ENCODE results near the gene STUB1.
A peak's percentile ranks its signal among the peaks of the same experiment; 100 is the strongest.

Gene STUB1

DNA sequence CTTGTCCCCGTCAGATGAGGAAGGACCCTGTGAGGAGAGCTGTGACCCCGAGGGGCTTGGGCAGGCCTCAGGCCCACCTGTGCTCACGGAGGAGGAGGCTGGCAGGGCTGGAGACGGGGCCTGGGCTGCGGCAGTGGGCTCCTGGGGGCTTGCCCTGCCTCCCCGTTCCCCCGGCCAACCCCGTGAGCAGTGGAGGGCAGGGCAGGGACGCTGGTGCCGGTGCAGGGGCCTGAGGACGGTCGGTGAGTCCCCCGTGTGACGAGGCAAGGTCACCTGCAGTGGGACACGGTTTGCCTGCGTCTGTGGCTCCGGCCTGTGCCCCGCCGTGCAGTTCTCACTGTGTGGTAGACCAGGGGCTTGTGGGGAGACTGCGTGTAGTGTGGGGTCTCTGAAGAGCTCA lies 20.6 kb upstream of the STUB1 start:
- no peaks in the 10 kb centered on the region for H3K9me3 ChIP-seq (ENCODE audit: low read depth, low read length)
- DNase-seq (ENCODE audit: low read depth, low spot score): no peak
- no peaks in the 10 kb centered on the region; the same call in 1 of the 2 replicates for H3K36me3 ChIP-seq (ENCODE audit: insufficient read depth, low read length)
- no peak overlapping the region for H3K27ac ChIP-seq
- TF ChIP-seq FOXP2 (optimal IDR thresholded peaks at IDR 0.05; ENCODE audit: control extremely low read depth, extremely low read length, insufficient read depth) (no peak), EZH2 (IDR thresholded peaks at IDR 0.05) (no peak), POLR2AphosphoS5 (IDR thresholded peaks at IDR 0.05; ENCODE audit: borderline replicate concordance, low read depth, low read length) (no peak)
- no peak overlapping the region for H3K9ac ChIP-seq (ENCODE audit: insufficient read length)
- H3K4me3 ChIP-seq: no peak overlapping the region

DNA sequence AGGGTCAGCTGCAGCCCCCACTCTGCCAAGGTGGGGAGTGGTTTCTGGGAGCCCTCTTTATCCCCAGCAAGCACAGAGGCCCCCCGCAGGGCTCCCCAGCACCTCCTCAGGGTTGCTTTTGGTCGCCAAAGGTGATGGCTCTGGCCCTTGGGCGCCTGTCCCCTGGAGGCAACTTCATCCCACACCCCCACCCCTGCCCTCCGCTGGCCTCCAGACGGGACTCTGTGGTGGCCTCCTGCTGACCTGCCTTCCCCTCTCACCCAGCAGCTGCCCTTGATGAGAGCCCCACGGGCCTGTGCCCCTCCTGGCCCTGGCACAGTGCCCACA lies 20.1 kb upstream of the STUB1 start:
- Histone ChIP-seq H3K27ac (no peak overlapping the region), H3K36me3 (ENCODE audit: insufficient read depth, low read length) (no peaks in the 10 kb centered on the region; the same call in 1 of the 2 replicates), H3K4me3 (no peak overlapping the region), H3K9me3 (ENCODE audit: low read depth, low read length) (no peaks in the 10 kb centered on the region), H3K9ac (ENCODE audit: insufficient read length) (no peak overlapping the region)
- no peak for DNase-seq (ENCODE audit: low read depth, low spot score)
- TF ChIP-seq POLR2AphosphoS5 (IDR thresholded peaks at IDR 0.05; ENCODE audit: borderline replicate concordance, low read depth, low read length) (no peak), FOXP2 (optimal IDR thresholded peaks at IDR 0.05; ENCODE audit: control extremely low read depth, extremely low read length, insufficient read depth) (no peak), EZH2 (IDR thresholded peaks at IDR 0.05) (no peak)

DNA sequence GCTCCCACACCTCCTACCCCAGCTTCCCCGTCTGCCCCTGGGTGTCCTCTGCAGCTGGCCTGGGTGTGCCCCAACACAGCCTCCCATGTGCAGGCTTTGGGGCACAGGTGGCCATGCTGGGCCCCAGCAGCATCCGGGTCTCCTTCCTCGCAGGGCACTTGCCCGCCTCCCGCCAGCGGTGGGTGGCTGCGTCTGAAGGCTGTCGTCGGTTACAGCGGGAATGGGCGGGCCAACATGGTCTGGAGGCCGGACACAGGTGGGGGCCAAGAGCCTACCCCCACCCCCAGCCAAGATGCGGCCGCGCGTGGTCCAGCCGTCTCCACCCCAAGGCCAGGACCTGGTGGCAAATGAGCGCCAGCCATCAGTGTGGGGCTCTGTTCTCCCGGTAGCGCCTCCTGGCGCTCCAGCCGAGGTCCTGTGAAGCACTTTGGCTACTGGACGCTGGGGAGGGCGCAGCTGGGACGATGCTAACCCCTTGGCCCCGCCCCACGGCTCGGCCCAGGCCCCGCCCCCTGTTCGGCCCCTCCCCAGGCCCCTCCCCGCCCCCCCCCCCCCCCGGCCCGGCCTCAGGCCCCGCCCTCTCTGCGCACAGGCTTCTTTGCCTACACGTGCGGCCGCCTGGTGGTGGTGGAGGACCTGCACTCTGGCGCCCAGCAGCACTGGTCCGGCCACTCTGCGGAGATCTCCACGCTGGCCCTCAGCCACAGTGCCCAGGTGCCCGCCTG lies 19.6 kb upstream of the STUB1 start:
- H3K9me3 ChIP-seq (ENCODE audit: low read depth, low read length): no peaks in the 10 kb centered on the region
- no peak overlapping the region for H3K27ac ChIP-seq
- DNase-seq (ENCODE audit: low read depth, low spot score): no peak
- TF ChIP-seq EZH2 (IDR thresholded peaks at IDR 0.05): no peak
- no peak for TF ChIP-seq POLR2AphosphoS5 (IDR thresholded peaks at IDR 0.05; ENCODE audit: borderline replicate concordance, low read depth, low read length)
- no peak for TF ChIP-seq FOXP2 (optimal IDR thresholded peaks at IDR 0.05; ENCODE audit: control extremely low read depth, extremely low read length, insufficient read depth)
- no peaks in the 10 kb centered on the region; the same call in 1 of the 2 replicates for H3K36me3 ChIP-seq (ENCODE audit: insufficient read depth, low read length)
- H3K9ac ChIP-seq (ENCODE audit: insufficient read length): peak overlapping the region; percentile 26
- H3K4me3 ChIP-seq: no peak overlapping the region

DNA sequence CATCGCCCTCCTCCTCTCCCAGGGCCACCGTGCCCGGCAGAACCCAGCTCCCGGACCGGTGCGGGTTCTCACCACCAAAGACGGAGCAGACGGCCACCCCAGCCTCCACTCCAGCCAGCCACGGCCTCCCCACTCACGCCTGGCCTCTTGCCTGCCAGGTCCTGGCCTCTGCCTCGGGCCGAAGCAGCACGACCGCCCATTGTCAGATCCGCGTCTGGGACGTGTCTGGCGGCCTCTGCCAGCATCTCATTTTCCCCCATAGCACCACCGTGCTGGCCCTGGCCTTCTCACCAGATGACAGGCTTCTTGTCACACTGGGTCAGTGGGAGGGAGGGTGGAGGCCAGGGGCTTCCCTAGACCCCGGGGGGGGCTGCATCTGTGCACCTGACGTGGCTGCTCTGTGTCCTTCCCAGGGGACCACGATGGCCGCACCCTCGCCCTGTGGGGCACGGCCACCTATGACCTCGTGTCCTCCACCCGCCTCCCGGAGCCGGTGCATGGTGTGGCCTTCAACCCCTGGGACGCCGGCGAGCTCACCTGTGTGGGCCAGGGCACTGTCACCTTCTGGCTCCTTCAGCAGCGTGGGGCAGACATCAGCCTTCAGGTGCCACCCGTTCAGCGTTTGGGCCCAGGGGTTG lies 18.9 kb upstream of the STUB1 start:
- DNase-seq (ENCODE audit: low read depth, low spot score): no peak
- peak overlapping the region; percentile 26 for H3K9ac ChIP-seq (ENCODE audit: insufficient read length)
- 0 out of 2 replicates have a peak overlapping the region, but pooled peaks have one; percentile 36 for H3K27ac ChIP-seq
- TF ChIP-seq POLR2AphosphoS5 (IDR thresholded peaks at IDR 0.05; ENCODE audit: borderline replicate concordance, low read depth, low read length) (no peak), FOXP2 (optimal IDR thresholded peaks at IDR 0.05; ENCODE audit: control extremely low read depth, extremely low read length, insufficient read depth) (no peak), EZH2 (IDR thresholded peaks at IDR 0.05) (no peak)
- no peak overlapping the region for H3K4me3 ChIP-seq
- H3K36me3 ChIP-seq (ENCODE audit: insufficient read depth, low read length): no peaks in the 10 kb centered on the region; the same call in 1 of the 2 replicates
- H3K9me3 ChIP-seq (ENCODE audit: low read depth, low read length): no peaks in the 10 kb centered on the region

DNA sequence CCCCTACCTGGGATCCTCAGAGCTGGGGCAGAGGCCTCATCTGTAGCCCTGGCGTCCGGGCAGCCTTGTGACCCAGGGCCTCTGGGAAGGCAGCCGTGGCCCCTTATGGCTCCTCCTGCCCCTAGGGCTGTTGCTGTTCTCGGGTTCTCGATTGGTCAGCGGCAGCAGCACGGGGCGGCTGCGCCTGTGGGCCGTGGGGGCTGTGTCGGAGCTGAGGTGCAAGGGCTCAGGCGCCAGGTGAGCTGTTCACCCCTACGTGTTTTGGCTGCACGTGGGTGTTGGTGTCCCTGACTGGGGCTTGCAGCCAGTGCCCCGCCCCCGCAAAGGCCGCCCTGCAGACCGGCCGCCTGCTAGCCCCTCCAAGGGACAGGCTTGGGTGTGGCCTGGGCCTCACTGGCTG lies 18.1 kb upstream of the STUB1 start:
- Histone ChIP-seq H3K36me3 (ENCODE audit: insufficient read depth, low read length) (no peaks in the 10 kb centered on the region; the same call in 1 of the 2 replicates), H3K4me3 (no peak overlapping the region), H3K27ac (no peak overlapping the region), H3K9ac (ENCODE audit: insufficient read length) (no peak overlapping the region), H3K9me3 (ENCODE audit: low read depth, low read length) (no peaks in the 10 kb centered on the region)
- DNase-seq (ENCODE audit: low read depth, low spot score): no peak
- no peak for TF ChIP-seq POLR2AphosphoS5 (IDR thresholded peaks at IDR 0.05; ENCODE audit: borderline replicate concordance, low read depth, low read length)
- no peak for TF ChIP-seq FOXP2 (optimal IDR thresholded peaks at IDR 0.05; ENCODE audit: control extremely low read depth, extremely low read length, insufficient read depth)
- TF ChIP-seq EZH2 (IDR thresholded peaks at IDR 0.05): no peak

DNA sequence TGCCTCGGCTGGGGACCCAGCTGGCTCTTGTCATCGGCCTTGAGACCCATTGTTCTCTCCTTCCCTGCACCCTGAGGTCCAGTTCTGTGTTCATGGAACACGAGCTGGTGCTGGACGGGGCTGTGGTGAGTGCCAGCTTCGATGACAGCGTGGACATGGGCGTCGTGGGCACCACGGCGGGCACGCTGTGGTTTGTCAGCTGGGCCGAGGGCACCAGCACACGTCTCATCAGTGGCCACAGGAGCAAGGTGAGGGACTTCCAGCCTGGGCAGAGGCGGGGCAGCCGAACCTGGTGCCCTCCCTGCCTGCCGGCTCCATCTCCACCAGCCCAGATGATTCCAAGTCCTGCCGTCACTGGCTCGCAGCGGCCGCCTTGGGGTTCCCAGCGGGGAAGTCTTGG lies 17.6 kb upstream of the STUB1 start:
- H3K4me3 ChIP-seq: no peak overlapping the region
- no peaks in the 10 kb centered on the region; the same call in 1 of the 2 replicates for H3K36me3 ChIP-seq (ENCODE audit: insufficient read depth, low read length)
- no peak for DNase-seq (ENCODE audit: low read depth, low spot score)
- no peak overlapping the region for H3K9ac ChIP-seq (ENCODE audit: insufficient read length)
- no peak overlapping the region for H3K27ac ChIP-seq
- H3K9me3 ChIP-seq (ENCODE audit: low read depth, low read length): no peaks in the 10 kb centered on the region
- no peak for TF ChIP-seq POLR2AphosphoS5 (IDR thresholded peaks at IDR 0.05; ENCODE audit: borderline replicate concordance, low read depth, low read length)
- no peak for TF ChIP-seq FOXP2 (optimal IDR thresholded peaks at IDR 0.05; ENCODE audit: control extremely low read depth, extremely low read length, insufficient read depth)
- no peak for TF ChIP-seq EZH2 (IDR thresholded peaks at IDR 0.05)

DNA sequence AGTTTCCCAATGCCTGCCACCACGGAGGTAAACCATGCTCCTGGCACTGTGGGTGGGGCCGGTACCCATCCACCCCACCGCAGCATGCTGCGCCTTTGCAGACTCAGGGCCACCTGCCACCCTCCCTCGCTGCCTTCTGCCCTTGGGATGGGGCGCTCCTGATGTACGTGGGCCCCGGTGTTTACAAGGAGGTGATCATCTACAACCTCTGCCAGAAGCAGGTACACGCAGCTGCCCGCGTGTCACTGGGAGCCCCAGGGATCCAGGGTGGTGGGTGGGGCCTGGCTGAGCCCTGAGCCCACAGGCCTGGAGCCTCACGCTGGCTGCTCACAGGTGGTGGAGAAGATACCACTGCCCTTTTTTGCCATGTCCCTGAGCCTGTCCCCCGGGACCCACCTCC lies 13.6 kb upstream of the STUB1 start:
- no peak for TF ChIP-seq POLR2AphosphoS5 (IDR thresholded peaks at IDR 0.05; ENCODE audit: borderline replicate concordance, low read depth, low read length)
- no peak for TF ChIP-seq EZH2 (IDR thresholded peaks at IDR 0.05)
- TF ChIP-seq FOXP2 (optimal IDR thresholded peaks at IDR 0.05; ENCODE audit: control extremely low read depth, extremely low read length, insufficient read depth): no peak
- no peaks in the 10 kb centered on the region for H3K9me3 ChIP-seq (ENCODE audit: low read depth, low read length)
- H3K9ac ChIP-seq (ENCODE audit: insufficient read length): no peak overlapping the region
- H3K4me3 ChIP-seq: no peak overlapping the region
- DNase-seq (ENCODE audit: low read depth, low spot score): no peak
- H3K36me3 ChIP-seq (ENCODE audit: insufficient read depth, low read length): peaks cover 25% of the 10 kb centered on the region; the same call in 1 of the 2 replicates
- H3K27ac ChIP-seq: no peak overlapping the region

DNA sequence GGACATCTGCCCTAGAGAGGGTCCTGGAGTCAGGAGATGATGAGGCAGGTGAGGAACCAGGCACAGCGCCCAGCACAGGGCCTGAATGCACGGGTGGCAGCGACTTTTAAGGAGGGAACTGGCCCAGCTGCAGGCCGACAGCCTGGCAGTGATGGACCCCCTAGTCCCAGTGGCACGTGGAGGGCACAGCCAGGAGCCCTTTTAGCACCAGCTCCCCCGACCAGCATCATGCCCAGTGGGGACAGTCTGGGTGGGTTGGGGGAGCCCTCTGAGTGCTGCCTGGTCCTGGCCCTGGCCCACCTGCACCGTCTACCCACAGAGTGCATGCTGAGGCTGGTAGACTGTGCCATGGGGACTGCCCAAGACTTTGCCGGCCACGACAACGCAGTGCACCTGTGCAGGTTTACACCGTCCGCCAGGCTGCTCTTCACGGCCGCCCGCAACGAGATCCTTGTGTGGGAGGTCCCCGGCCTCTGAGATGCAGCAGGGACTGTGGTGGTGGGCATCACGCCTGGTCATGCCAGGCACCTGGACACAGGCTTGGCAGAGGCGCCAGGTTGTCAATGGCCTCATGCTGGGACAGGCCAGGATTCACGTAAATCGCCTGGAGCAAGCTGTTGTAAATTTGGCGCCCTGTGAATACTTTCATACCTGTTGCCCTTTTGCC lies 13.0 kb upstream of the STUB1 start:
- Histone ChIP-seq H3K4me3 (peak overlapping the region; percentile 94), H3K9me3 (ENCODE audit: low read depth, low read length) (no peaks in the 10 kb centered on the region), H3K9ac (ENCODE audit: insufficient read length) (peak overlapping the region; percentile 67), H3K36me3 (ENCODE audit: insufficient read depth, low read length) (peaks cover 30% of the 10 kb centered on the region; the same call in 1 of the 2 replicates), H3K27ac (peak overlapping the region; percentile 29; the same call in 1 of the 2 replicates)
- no peak for DNase-seq (ENCODE audit: low read depth, low spot score)
- TF ChIP-seq EZH2 (IDR thresholded peaks at IDR 0.05): no peak
- no peak for TF ChIP-seq FOXP2 (optimal IDR thresholded peaks at IDR 0.05; ENCODE audit: control extremely low read depth, extremely low read length, insufficient read depth)
- TF ChIP-seq POLR2AphosphoS5 (IDR thresholded peaks at IDR 0.05; ENCODE audit: borderline replicate concordance, low read depth, low read length): no peak

All from SK-N-MC (cell line).